Endothelial cell of umbilical vein (primary cell): ENCODE results near the gene SMOC2. TPM values are rescaled to one million over a fixed set of nuclear protein-coding genes. Genes with fewer than 3 reads are reported as not detected.

Source experiments
- BruUV-seq: library from RNA; stranded (reverse); fragments of 400-500 nt; replicated peaks from 2 replicates; lab custom pipeline; 2021; lab: Mats Ljungman, UMichigan
- CTCF ChIA-PET: fragments of 300-600, 350-600 bp; sonication (Branson Sonifier 250); formaldehyde crosslinking; loops from one replicate; lab custom pipeline; 2021; ENCODE audit warnings: antibody characterized with exemption, inconsistent platforms; lab: Charles Lee
- POLR2A ChIA-PET: fragments of 300-600, 350-600 bp; sonication (Branson Sonifier 250); formaldehyde crosslinking; loops from one replicate; lab custom pipeline; 2021; ENCODE audit warnings: antibody characterized with exemption, inconsistent platforms; lab: Charles Lee
- DNase-seq: peaks from one replicate; pipeline ENCODE4 v3.0.0-alpha.2; 2011; ENCODE audit warnings: low read depth, low spot score
- FAIRE-seq: peaks from 2 replicates; lab custom pipeline; 2011; peaks lifted over from hg19 to GRCh38; lab: Jason Lieb, UNC
- H2AFZ ChIP-seq: 2 replicates; pipeline ENCODE4 v1.6.0; 2012; ENCODE audit warnings: low read depth, low read length, control low read depth, inconsistent platforms
- H3K27ac ChIP-seq: 2 replicates; pipeline ENCODE4 v1.5.1; 2011; ENCODE audit warnings: low read depth, mild to moderate bottlenecking, control low read depth, low read length, moderate library complexity; ENCODE audit not compliant: insufficient read depth
- H3K27me3 ChIP-seq, 2 experiments: 2 replicates each; pipeline versions ENCODE4 v1.6.0 to v1.6.1; 2011; ENCODE audit warnings: low read length in 2 of 2, mixed read lengths in 1 of 2; ENCODE audit not compliant: control insufficient read depth in 2 of 2, insufficient read depth in 2 of 2
- H3K36me3 ChIP-seq, 2 experiments: 2 replicates in 1 of 2; 3 replicates in 1 of 2; pipeline ENCODE4 v1.5.1; 2011; ENCODE audit warnings: low read length in 2 of 2, mild to moderate bottlenecking in 1 of 2, moderate library complexity in 1 of 2; ENCODE audit not compliant: control insufficient read depth in 2 of 2, insufficient read depth in 2 of 2; ENCODE audit errors: extremely low read depth in 1 of 2
- H3K4me1 ChIP-seq: 3 replicates; pipeline ENCODE4 v1.5.1; 2011; ENCODE audit warnings: mild to moderate bottlenecking, low read length; ENCODE audit not compliant: control insufficient read depth, insufficient read depth; ENCODE audit errors: extremely low read depth
- H3K4me2 ChIP-seq: 2 replicates; pipeline ENCODE4 v1.6.1; 2011; ENCODE audit warnings: low read length, control low read depth, mixed read lengths; ENCODE audit not compliant: insufficient read depth
- H3K4me3 ChIP-seq, 3 experiments: fragments of 200-600 bp in 1 of 3; sonication (generic), shearing (Covaris generic) in 1 of 3; replicated peaks in 1 of 3; 2 replicates each; pipeline ENCODE4 v1.5.1; 2011 to 2016; ENCODE audit warnings: control low read depth in 3 of 3, low read length in 3 of 3, mild to moderate bottlenecking in 2 of 3, inconsistent platforms in 1 of 3, low read depth in 1 of 3, moderate library complexity in 1 of 3; ENCODE audit not compliant: insufficient read depth in 1 of 3
- H3K79me2 ChIP-seq: 2 replicates; pipeline ENCODE4 v1.6.0; 2012; ENCODE audit warnings: low read length, inconsistent platforms; ENCODE audit not compliant: control insufficient read depth, insufficient read depth
- H3K9ac ChIP-seq: replicated peaks from 2 replicates; pipeline ENCODE3; 2011; ENCODE audit warnings: low read length, control low read depth; ENCODE audit not compliant: insufficient read depth; ENCODE audit errors: extremely low read depth
- H3K9me1 ChIP-seq: replicated peaks from 3 replicates; pipeline ENCODE4 v1.6.0; 2011; ENCODE audit warnings: mild to moderate bottlenecking, low read length; ENCODE audit not compliant: control insufficient read depth, insufficient read depth; ENCODE audit errors: extremely low read depth
- H3K9me3 ChIP-seq: replicated peaks from 2 replicates; pipeline ENCODE4 v1.5.1; 2012; ENCODE audit warnings: low read length, inconsistent platforms; ENCODE audit not compliant: control insufficient read depth, insufficient read depth
- H4K20me1 ChIP-seq: replicated peaks from 2 replicates; pipeline ENCODE3; 2011; ENCODE audit warnings: mild to moderate bottlenecking, low read length; ENCODE audit not compliant: control insufficient read depth, insufficient read depth; ENCODE audit errors: extremely low read depth
- CTCF ChIP-seq, 2 donors: IDR thresholded peaks; 1 replicate in 1 of 2; 2 replicates in 1 of 2; pipeline ENCODE4 v1.5.1; 2011; ENCODE audit warnings: low read length in 2 of 2, mild to moderate bottlenecking in 2 of 2, moderate library complexity in 2 of 2, control low read depth in 1 of 2, inconsistent platforms in 1 of 2, low read depth in 1 of 2; ENCODE audit not compliant: insufficient read depth in 1 of 2; ENCODE audit errors: extremely low read depth in 1 of 2
- EZH2 ChIP-seq: IDR thresholded peaks from 2 replicates; pipeline ENCODE4 v1.6.1; 2012; ENCODE audit warnings: borderline replicate concordance, low read depth, mild to moderate bottlenecking, moderate library complexity, low read length, inconsistent platforms; ENCODE audit not compliant: severe bottlenecking
- FOS ChIP-seq: IDR thresholded peaks from 2 replicates; pipeline ENCODE4 v1.6.1; 2011; ENCODE audit warnings: mild to moderate bottlenecking, low read length, moderate library complexity, borderline replicate concordance; ENCODE audit not compliant: insufficient read depth
- GATA2 ChIP-seq: IDR thresholded peaks from 2 replicates; pipeline ENCODE4 v1.7.0; 2011; ENCODE audit warnings: low read depth, mild to moderate bottlenecking, moderate library complexity, mixed read lengths, low read length; ENCODE audit not compliant: insufficient read length, insufficient read depth
- JUN ChIP-seq: IDR thresholded peaks from 2 replicates; pipeline ENCODE4 v1.6.1; 2011; ENCODE audit warnings: borderline replicate concordance, low read depth; ENCODE audit not compliant: insufficient read length, insufficient read depth
- MAX ChIP-seq: IDR thresholded peaks from 2 replicates; pipeline ENCODE4 v1.6.1; 2011; ENCODE audit not compliant: insufficient read depth, insufficient read length
- MYC ChIP-seq: IDR thresholded peaks from one replicate; pipeline ENCODE4 v1.6.1; 2011; ENCODE audit warnings: mild to moderate bottlenecking, low read depth, low read length
- POLR2A ChIP-seq: IDR thresholded peaks from 2 replicates; pipeline ENCODE4 v1.6.1; 2012; ENCODE audit warnings: low read depth, mild to moderate bottlenecking, control low read depth, low read length
- POLR2AphosphoS5 ChIP-seq: IDR thresholded peaks from 2 replicates; pipeline ENCODE4 v1.6.1; 2012; ENCODE audit warnings: low read depth, mild to moderate bottlenecking, control low read depth, low read length, moderate library complexity; ENCODE audit not compliant: insufficient read depth
- dilution Hi-C: fragments of 300-500 bp; cut with MboI; formaldehyde crosslinking; loops from one replicate; pipeline ENCODE4 v1.15.0; 2019; ENCODE audit warnings: low sequenced_read_pairs; ENCODE audit not compliant: extremely low pct_ligation_motif_present
- intact Hi-C: fragments of 100-400 bp; cut with micrococcal nuclease; formaldehyde crosslinking; loops from one replicate; pipeline ENCODE4 v1.10.0; 2022
- polyA plus RNA-seq, 4 experiments: library from polyadenylated mRNA; depleted of rRNA in 3 of 4; stranded (reverse) in 3 of 4; unstranded in 1 of 4; fragments of >200 nt; gene quantifications; 2 replicates each; pipeline versions ENCODE4 v1.2.1 to v1.2.3, GENCODE V29; 2011 to 2012; ENCODE audit warnings: missing spikeins in 1 of 4
- total RNA-seq: library from RNA; stranded (reverse); gene quantifications from 2 replicates; pipeline ENCODE4 v1.2.3, GENCODE V29; 2021

The SMOC2 gene
- total and polyA plus RNA-seq, 2 donors (not counting 3 experiments of a cell fraction or from before 2014, with no cell fraction given): not detected

GRCh38 chr6:168690271-168690670 is 249.3 kb downstream of the SMOC2 start:
- H3K9me1 ChIP-seq: no peaks in the 10 kb centered on the region
- H2AFZ ChIP-seq: no peak overlapping the region
- CTCF ChIA-PET: no interaction called here
- H3K4me1 ChIP-seq: no peaks in the 10 kb centered on the region
- H3K4me3 ChIP-seq: no peak overlapping the region
- intact Hi-C loops: no loop called here
- POLR2A ChIA-PET: no interaction called here
- H4K20me1 ChIP-seq: no peaks in the 10 kb centered on the region
- no peaks in the 10 kb centered on the region for H3K27me3 ChIP-seq
- no peaks in the 10 kb centered on the region for H3K79me2 ChIP-seq
- H3K9me3 ChIP-seq: peaks cover 1% of the 10 kb centered on the region
- dilution Hi-C loops: no loop called here
- H3K4me2 ChIP-seq: no peak overlapping the region
- no peaks in the 10 kb centered on the region for H3K36me3 ChIP-seq
- H3K9ac ChIP-seq: no peak overlapping the region
- H3K27ac ChIP-seq: no peak overlapping the region
- no peak for TF ChIP-seq GATA2
- no peak for TF ChIP-seq CTCF (IDR thresholded peaks at IDR 0.05; ENCODE audit: extremely low read depth in 1 of 2, insufficient read depth in 1 of 2, low read depth in 1 of 2, low read length in 2 of 2)
- no peak for TF ChIP-seq MYC
- no peak for TF ChIP-seq POLR2A
- no peak for TF ChIP-seq MAX
- no peak for TF ChIP-seq POLR2AphosphoS5
- TF ChIP-seq FOS: no peak
- no peak for TF ChIP-seq EZH2
- no peak for TF ChIP-seq JUN
- no TSS peak for BruUV-seq
- no peak for FAIRE-seq
- DNase-seq: no peak
